Measurements from ENCODE around the gene MPZL3. TPM values are rescaled to one million over a fixed set of nuclear protein-coding genes. Genes with fewer than 3 reads are reported as not detected.
A peak's percentile ranks its signal among the peaks of the same experiment; 100 is the strongest.

The MPZL3 gene
- total RNA-seq, 1 experiment from 2014 or later = 0.52 TPM

GRCh38 chr11:118252688-118253087, 523 bp upstream of the MPZL3 start:
- Histone ChIP-seq H3K4me3 (ENCODE audit: low read depth, low read length, poor library complexity, severe bottlenecking) (peak overlapping the region; percentile 51), H3K9me3 (ENCODE audit: low read depth, low read length, poor library complexity, severe bottlenecking) (no peaks in the 10 kb centered on the region), H3K27ac (ENCODE audit: low read depth, low read length, poor library complexity, severe bottlenecking) (no peak overlapping the region), H3K36me3 (ENCODE audit: insufficient read depth, low read length, poor library complexity, severe bottlenecking) (no peaks in the 10 kb centered on the region), H3K4me1 (ENCODE audit: insufficient read depth, low read length, poor library complexity, severe bottlenecking) (no peaks in the 10 kb centered on the region), H3K27me3 (replicated peaks; ENCODE audit: insufficient read depth, low read depth, low read length, poor library complexity) (peaks cover 64% of the 10 kb centered on the region)
- DNase-seq (ENCODE audit: low spot score) = no peak
- no TSS peak for BruUV-seq (replicated peaks)
- intact Hi-C loops (cut with micrococcal nuclease; ENCODE audit: unreplicated experiment) = no loop called here
- CTCF ChIA-PET = no interaction called here
- POLR2A ChIA-PET (ENCODE audit: low non-redundant PET) = no interaction called here
- TF ChIP-seq EZH2 (IDR thresholded peaks at IDR 0.05; ENCODE audit: borderline replicate concordance, low read depth, low read length, poor library complexity, severe bottlenecking) (no peak), CTCF (conservative IDR thresholded peaks at IDR 0.05; ENCODE audit: low read depth, low read length) (no peak)

GRCh38 chr11:118247041-118247440, 5.1 kb downstream of the MPZL3 start:
- Histone ChIP-seq H3K9me3 (ENCODE audit: low read depth, low read length, poor library complexity, severe bottlenecking) (no peaks in the 10 kb centered on the region), H3K4me1 (ENCODE audit: insufficient read depth, low read length, poor library complexity, severe bottlenecking) (no peaks in the 10 kb centered on the region), H3K27ac (ENCODE audit: low read depth, low read length, poor library complexity, severe bottlenecking) (no peak overlapping the region), H3K27me3 (replicated peaks; ENCODE audit: insufficient read depth, low read depth, low read length, poor library complexity) (peaks cover 66% of the 10 kb centered on the region), H3K36me3 (ENCODE audit: insufficient read depth, low read length, poor library complexity, severe bottlenecking) (no peaks in the 10 kb centered on the region), H3K4me3 (ENCODE audit: low read depth, low read length, poor library complexity, severe bottlenecking) (no peak overlapping the region)
- DNase-seq (ENCODE audit: low spot score) = no peak
- POLR2A ChIA-PET (ENCODE audit: low non-redundant PET) = no interaction called here
- CTCF ChIA-PET = no interaction called here
- TF ChIP-seq CTCF (conservative IDR thresholded peaks at IDR 0.05; ENCODE audit: low read depth, low read length) (no peak), EZH2 (IDR thresholded peaks at IDR 0.05; ENCODE audit: borderline replicate concordance, low read depth, low read length, poor library complexity, severe bottlenecking) (no peak)
- BruUV-seq (replicated peaks) = no TSS peak
- intact Hi-C loops (cut with micrococcal nuclease; ENCODE audit: unreplicated experiment) = no loop called here

- ChIA-PET CTCF (no interaction called here), POLR2A (ENCODE audit: low non-redundant PET) (no interaction called here)
- H3K4me3 ChIP-seq (ENCODE audit: low read depth, low read length, poor library complexity, severe bottlenecking) = no peak overlapping the region
- H3K4me1 ChIP-seq (ENCODE audit: insufficient read depth, low read length, poor library complexity, severe bottlenecking) = no peaks in the 10 kb centered on the region
- TF ChIP-seq CTCF (conservative IDR thresholded peaks at IDR 0.05; ENCODE audit: low read depth, low read length) (no peak), EZH2 (IDR thresholded peaks at IDR 0.05; ENCODE audit: borderline replicate concordance, low read depth, low read length, poor library complexity, severe bottlenecking) (no peak)
- no peak overlapping the region for H3K27ac ChIP-seq (ENCODE audit: low read depth, low read length, poor library complexity, severe bottlenecking)
- no peak for DNase-seq (ENCODE audit: low spot score)
- H3K36me3 ChIP-seq (ENCODE audit: insufficient read depth, low read length, poor library complexity, severe bottlenecking) = no peaks in the 10 kb centered on the region
- BruUV-seq (replicated peaks) = no TSS peak
- H3K27me3 ChIP-seq (replicated peaks; ENCODE audit: insufficient read depth, low read depth, low read length, poor library complexity) = peaks cover 73% of the 10 kb centered on the region
- intact Hi-C loops (cut with micrococcal nuclease; ENCODE audit: unreplicated experiment) = no loop called here
- H3K9me3 ChIP-seq (ENCODE audit: low read depth, low read length, poor library complexity, severe bottlenecking) = no peaks in the 10 kb centered on the region
These were observed 6.1 kb downstream of the MPZL3 start for GRCh38 chr11:118245936-118246562.
